Heart left ventricle (tissue), 16 donors: ENCODE measurements around the gene CDCA4. TPM values are rescaled to one million over a fixed set of nuclear protein-coding genes. Genes with fewer than 3 reads are reported as not detected.
A peak's percentile ranks its signal among the peaks of the same experiment; 100 is the strongest.

Experiments used
- ATAC-seq, 4 donors: fragments of 200-7000 bp; cut with Tn5 transposase; one replicate each; pipeline ENCODE4 v1.9.1; 2020 to 2022; ENCODE audit warnings: moderate library complexity in 4 of 4, mild to moderate bottlenecking in 3 of 4, moderate number of reproducible peaks in 1 of 4
- DNase-seq, 5 donors: peaks; one replicate each; pipeline ENCODE4 v3.0.0-alpha.2; 2020
- H3K27ac ChIP-seq, 12 donors: fragments of 200-600 bp; sonication (generic) in 4 of 12; one replicate each; pipeline versions ENCODE4 v1.5.0 to v1.8.0; 2016 to 2022; ENCODE audit warnings: mild to moderate bottlenecking in 2 of 12
- H3K27me3 ChIP-seq, 9 donors: fragments of 200-600 bp; sonication (generic) in 2 of 9; one replicate each; pipeline versions ENCODE4 v1.5.1 to v1.8.0; 2016 to 2022; ENCODE audit warnings: mild to moderate bottlenecking in 3 of 9
- H3K36me3 ChIP-seq, 9 donors: fragments of 200-600 bp; sonication (generic) in 2 of 9; one replicate each; pipeline versions ENCODE4 v1.5.0 to v1.8.0; 2018 to 2022; ENCODE audit warnings: mild to moderate bottlenecking in 2 of 9
- H3K4me1 ChIP-seq, 12 donors: fragments of 200-600 bp; sonication (generic) in 4 of 12; one replicate each; pipeline versions ENCODE4 v1.5.0 to v1.8.0; 2016 to 2022; ENCODE audit warnings: mild to moderate bottlenecking in 3 of 12
- H3K4me3 ChIP-seq, 12 donors: fragments of 200-600 bp; sonication (generic) in 4 of 12; one replicate each; pipeline versions ENCODE4 v1.5.0 to v1.8.0; 2017 to 2022; ENCODE audit warnings: mild to moderate bottlenecking in 9 of 12, moderate library complexity in 4 of 12
- H3K9me3 ChIP-seq, 12 donors: fragments of 200-600 bp; sonication (generic) in 4 of 12; one replicate each; pipeline versions ENCODE4 v1.5.0 to v1.8.0; 2016 to 2022; ENCODE audit warnings: mild to moderate bottlenecking in 1 of 12
- CTCF ChIP-seq, 12 donors: fragments of 200-600 bp; sonication (generic) in 4 of 12; IDR thresholded peaks; one replicate each; pipeline versions ENCODE4 v1.5.0 to v1.8.0; 2018 to 2022; ENCODE audit warnings: antibody characterized with exemption in 12 of 12, mild to moderate bottlenecking in 5 of 12
- POLR2A ChIP-seq, 2 donors: fragments of 450-650 bp; IDR thresholded peaks; one replicate each; pipeline ENCODE4 v1.6.1; 2017; ENCODE audit warnings: antibody characterized with exemption in 2 of 2, mild to moderate bottlenecking in 2 of 2, moderate library complexity in 2 of 2
- WGBS, 4 donors: extraction: QIAGEN DNeasy Blood & Tissue Kit in 2 of 4; methylation state at CpG; one replicate each; pipeline versions ENCODE4 v1.1.5 to v1.1.7; 2013 to 2018; 5-methylcytosine and 5-hydroxymethylcytosine counted together
- intact Hi-C, 10 donors: fragments of 100-400 bp; cut with DNase I; formaldehyde crosslinking; loops; one replicate each; pipeline versions ENCODE4 v1.11.1 to v1.14.2; 2022
- polyA plus RNA-seq, 2 donors: library from polyadenylated mRNA; stranded (reverse); fragments of 200-250 nt; gene quantifications; one replicate each; pipeline ENCODE4 v1.2.3, GENCODE V29; 2013
- total RNA-seq, 9 donors: library from RNA; depleted of rRNA in 2 of 9; stranded (reverse); fragments of >200 nt in 2 of 9; fragmentation: NEBNext Ultra II Directional in 3 of 9; extraction: Animal tissue kit (Norgen Biotek cat#: 25700) in 3 of 9; gene quantifications; one replicate each; pipeline versions ENCODE4 v1.1.0 to v1.2.4, GENCODE V29; 2016 to 2023
- donor health status: ischemic (EF 13 %, LVEDD 7.1; RV severe dilation, severe dysfunction).
- donor health status: healthy with polysubstance abuse.
- donor health status: DM: no; HTN: yes; CAD: no.
- donor health status: DM: no; HTN: no; CAD: no.
- donor health status: ischemic (EF 25% LVEDD 6.9; RV normal size, moderate dysfunction).
- donor health status: ischemic (EF 25% LVEDD 5.7; RV mildly dilated, moderate dysfunction).
- donor health status: healthy.
- donor health status: DM: yes; HTN: yes; CAD: no.
- donor health status: ischemic (EF 35%, LVEDD 5.7; RV mildly dilated, moderate dysfunction).
- donor health status: nonischemic (EF 11% LVEDD 7.7; RV severe dilation, severe dysfunction).
- donor health status: DM: yes; HTN: yes; CAD: no.
- donor health status: PGD.
- donor health status: ischemic (EF 29% LVEDD 5.4; RV normal size, mild dysfunction).
- donor health status: nonischemic (EF 23%, LVEDD 6.1; RV moderate dilation, normal function).

Gene CDCA4
- total and polyA plus RNA-seq, 11 donors: 1.4 to 6.0 (median 2.4) TPM

GRCh38 chr14:105045710-105046326 is 24.9 kb upstream of the CDCA4 start:
- H3K36me3 ChIP-seq: peaks cover 0 to 20% (median 0%) of the 10 kb centered on the region in 9 donors
- H3K4me1 ChIP-seq: peaks cover 0 to 12% (median 0%) of the 10 kb centered on the region in 12 donors
- peak; percentile 88 to 96 (median 89) for DNase-seq
- H3K27me3 ChIP-seq: peaks cover 0 to 12% (median 0%) of the 10 kb centered on the region in 9 donors
- intact Hi-C loops: loop anchor here in 9 of 10 donors (1.0 to 10.0 kb wide), 10 partner anchors 41 to 281 kb away; no protein-coding TSS in a partner anchor
- H3K9me3 ChIP-seq: no peaks in the 10 kb centered on the region
- no peak for TF ChIP-seq POLR2A (IDR thresholded peaks at IDR 0.05)
- peak in 10 of 12 donors; percentile 99 to 100 (median 100) for TF ChIP-seq CTCF (IDR thresholded peaks at IDR 0.05)
- WGBS, 4 donors: 5 to 11% (median 9%) methylated on average over 27 to 42 of the region's 42 CpGs
- H3K27ac ChIP-seq: no peak overlapping the region
- peak overlapping the region in 4 of 12 donors; percentile 4 to 22 (median 17) for H3K4me3 ChIP-seq
- peak; percentile 67 to 94 (median 90) for ATAC-seq

- TF ChIP-seq POLR2A (IDR thresholded peaks at IDR 0.05) (no peak), CTCF (IDR thresholded peaks at IDR 0.05) (no peak)
- no peaks in the 10 kb centered on the region for H3K36me3 ChIP-seq
- H3K4me1 ChIP-seq: peaks cover 0 to 12% (median 0%) of the 10 kb centered on the region in 12 donors
- no peak overlapping the region for H3K27ac ChIP-seq
- no peaks in the 10 kb centered on the region for H3K9me3 ChIP-seq
- no peak for ATAC-seq
- H3K4me3 ChIP-seq: no peak overlapping the region
- 74 to 85% (median 81%) methylated on average over 7 of the region's 7 CpGs for whole genome bisulfite sequencing, 4 donors
- H3K27me3 ChIP-seq: peaks cover 0 to 12% (median 0%) of the 10 kb centered on the region in 9 donors
- intact Hi-C loops: loop anchor here in 9 of 10 donors (2.0 to 10.0 kb wide), 6 partner anchors 66 to 279 kb away; partner anchors contain the start of gene AHNAK2 (in 1 of the 9)
- no peak for DNase-seq
Observed at GRCh38 chr14:105043641-105044040, 22.8 kb upstream of the CDCA4 start.

- no peaks in the 10 kb centered on the region for H3K36me3 ChIP-seq
- H3K4me3 ChIP-seq: no peak overlapping the region
- H3K27me3 ChIP-seq: peaks cover 0 to 12% (median 0%) of the 10 kb centered on the region in 9 donors
- ATAC-seq (no peak), DNase-seq (no peak)
- H3K27ac ChIP-seq: no peak overlapping the region
- TF ChIP-seq CTCF (IDR thresholded peaks at IDR 0.05): no peak
- no peak for TF ChIP-seq POLR2A (IDR thresholded peaks at IDR 0.05)
- H3K4me1 ChIP-seq: peaks cover 0 to 12% (median 0%) of the 10 kb centered on the region in 12 donors
- intact Hi-C loops: loop anchor here in 6 of 10 donors (2.0 to 10.0 kb wide), 5 partner anchors 66 to 278 kb away; partner anchors contain the start of gene AHNAK2 (in 1 of the 6)
- 87 to 92% (median 90%) methylated on average over 12 to 17 of the region's 17 CpGs for WGBS, 4 donors
- H3K9me3 ChIP-seq: no peaks in the 10 kb centered on the region
Observed at GRCh38 chr14:105042813-105043212, 21.9 kb upstream of the CDCA4 start.
